SH-SY5Y (cell line): ENCODE measurements around the gene TLR5.

ENCODE experiments used
- GATA2 ChIP-seq: IDR thresholded peaks from 2 replicates; pipeline ENCODE4 v1.6.1; 2011; ENCODE audit warnings: mild to moderate bottlenecking, low read depth, low read length
- GATA3 ChIP-seq: IDR thresholded peaks from 2 replicates; pipeline ENCODE4 v1.6.1; 2011; ENCODE audit warnings: low read depth, mild to moderate bottlenecking, low read length, moderate library complexity

DNA sequence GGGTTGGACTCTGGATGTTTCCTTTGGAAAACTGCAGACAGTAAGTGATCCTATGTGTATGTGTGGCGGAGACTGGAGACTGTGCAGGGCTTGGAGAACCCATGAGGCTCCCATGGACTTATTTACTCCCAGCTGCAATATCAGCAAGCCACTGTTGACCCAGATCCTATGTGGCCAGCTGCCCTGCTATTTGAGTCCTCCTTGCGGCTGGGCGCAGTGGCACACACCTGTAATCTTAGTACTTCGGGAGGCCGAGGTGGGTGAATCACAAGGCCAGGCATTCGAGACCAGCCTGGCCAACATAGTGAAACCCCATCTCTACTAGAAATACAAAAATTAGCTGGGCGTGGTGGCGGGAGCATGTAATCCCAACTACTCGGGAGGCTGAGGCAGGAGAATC is 83.5 kb downstream of the TLR5 start:
- TF ChIP-seq GATA3 (no peak), GATA2 (no peak)
